AML-193 (cell line): ENCODE data around the gene TRPC3.

ENCODE experiments used
- DNase-seq, 2 experiments: peaks; one replicate each; lab custom pipeline; 2025; lab: John Stamatoyannopoulos, UW

Gene TRPC3

GRCh38 chr4:121873604-121874003, 78.3 kb downstream of the TRPC3 start:
- no peak for DNase-seq

GRCh38 chr4:121869841-121870822, 81.7 kb downstream of the TRPC3 start, which contains the start of gene BBS7:
Gene BBS7 (minus strand): TSS chr4:121870474. CDS start chr4:121870313, 161 bp downstream.
- peak; percentile 89 to 90 for DNase-seq

GRCh38 chr4:121863799-121864198, 88.1 kb downstream of the TRPC3 start:
- no peak for DNase-seq

GRCh38 chr4:121861426-121861825, 90.4 kb downstream of the TRPC3 start:
- DNase-seq, result no peak

GRCh38 chr4:121860121-121860520, 91.7 kb downstream of the TRPC3 start:
- no peak for DNase-seq

GRCh38 chr4:121851354-121851753, 100.5 kb downstream of the TRPC3 start:
- DNase-seq, result no peak

- no peak for DNase-seq
These were observed 105.2 kb downstream of the TRPC3 start for GRCh38 chr4:121846662-121847061.

GRCh38 chr4:121842862-121843261, 109.0 kb downstream of the TRPC3 start:
- no peak for DNase-seq

GRCh38 chr4:121838136-121838535, 113.7 kb downstream of the TRPC3 start:
- DNase-seq, result peak; percentile 18 to 46

- DNase-seq, result no peak
These were observed 122.3 kb downstream of the TRPC3 start for GRCh38 chr4:121829511-121829910.
